Endothelial cell of umbilical vein (primary cell): Measurements from ENCODE around the gene GRIK3. TPM values are rescaled to one million over a fixed set of nuclear protein-coding genes. Genes with fewer than 3 reads are reported as not detected.

ENCODE experiments used
- BruUV-seq: library from RNA; stranded (reverse); fragments of 400-500 nt; replicated peaks from 2 replicates; lab custom pipeline; 2021; lab: Mats Ljungman, UMichigan
- CTCF ChIA-PET: fragments of 300-600, 350-600 bp; sonication (Branson Sonifier 250); formaldehyde crosslinking; loops from one replicate; lab custom pipeline; 2021; ENCODE audit warnings: antibody characterized with exemption, inconsistent platforms; lab: Charles Lee
- POLR2A ChIA-PET: fragments of 300-600, 350-600 bp; sonication (Branson Sonifier 250); formaldehyde crosslinking; loops from one replicate; lab custom pipeline; 2021; ENCODE audit warnings: antibody characterized with exemption, inconsistent platforms; lab: Charles Lee
- DNase-seq: peaks from one replicate; pipeline ENCODE4 v3.0.0-alpha.2; 2011; ENCODE audit warnings: low read depth, low spot score
- FAIRE-seq: peaks from 2 replicates; lab custom pipeline; 2011; peaks lifted over from hg19 to GRCh38; lab: Jason Lieb, UNC
- H2AFZ ChIP-seq: 2 replicates; pipeline ENCODE4 v1.6.0; 2012; ENCODE audit warnings: low read depth, low read length, control low read depth, inconsistent platforms
- H3K27ac ChIP-seq: 2 replicates; pipeline ENCODE4 v1.5.1; 2011; ENCODE audit warnings: low read depth, mild to moderate bottlenecking, control low read depth, low read length, moderate library complexity; ENCODE audit not compliant: insufficient read depth
- H3K27me3 ChIP-seq, 2 experiments: 2 replicates each; pipeline versions ENCODE4 v1.6.0 to v1.6.1; 2011; ENCODE audit warnings: low read length in 2 of 2, mixed read lengths in 1 of 2; ENCODE audit not compliant: control insufficient read depth in 2 of 2, insufficient read depth in 2 of 2
- H3K36me3 ChIP-seq, 2 experiments: 2 replicates in 1 of 2; 3 replicates in 1 of 2; pipeline ENCODE4 v1.5.1; 2011; ENCODE audit warnings: low read length in 2 of 2, mild to moderate bottlenecking in 1 of 2, moderate library complexity in 1 of 2; ENCODE audit not compliant: control insufficient read depth in 2 of 2, insufficient read depth in 2 of 2; ENCODE audit errors: extremely low read depth in 1 of 2
- H3K4me1 ChIP-seq: 3 replicates; pipeline ENCODE4 v1.5.1; 2011; ENCODE audit warnings: mild to moderate bottlenecking, low read length; ENCODE audit not compliant: control insufficient read depth, insufficient read depth; ENCODE audit errors: extremely low read depth
- H3K4me2 ChIP-seq: 2 replicates; pipeline ENCODE4 v1.6.1; 2011; ENCODE audit warnings: low read length, control low read depth, mixed read lengths; ENCODE audit not compliant: insufficient read depth
- H3K4me3 ChIP-seq, 3 experiments: fragments of 200-600 bp in 1 of 3; sonication (generic), shearing (Covaris generic) in 1 of 3; replicated peaks in 1 of 3; 2 replicates each; pipeline ENCODE4 v1.5.1; 2011 to 2016; ENCODE audit warnings: control low read depth in 3 of 3, low read length in 3 of 3, mild to moderate bottlenecking in 2 of 3, inconsistent platforms in 1 of 3, low read depth in 1 of 3, moderate library complexity in 1 of 3; ENCODE audit not compliant: insufficient read depth in 1 of 3
- H3K79me2 ChIP-seq: 2 replicates; pipeline ENCODE4 v1.6.0; 2012; ENCODE audit warnings: low read length, inconsistent platforms; ENCODE audit not compliant: control insufficient read depth, insufficient read depth
- H3K9ac ChIP-seq: replicated peaks from 2 replicates; pipeline ENCODE3; 2011; ENCODE audit warnings: low read length, control low read depth; ENCODE audit not compliant: insufficient read depth; ENCODE audit errors: extremely low read depth
- H3K9me1 ChIP-seq: replicated peaks from 3 replicates; pipeline ENCODE4 v1.6.0; 2011; ENCODE audit warnings: mild to moderate bottlenecking, low read length; ENCODE audit not compliant: control insufficient read depth, insufficient read depth; ENCODE audit errors: extremely low read depth
- H3K9me3 ChIP-seq: replicated peaks from 2 replicates; pipeline ENCODE4 v1.5.1; 2012; ENCODE audit warnings: low read length, inconsistent platforms; ENCODE audit not compliant: control insufficient read depth, insufficient read depth
- H4K20me1 ChIP-seq: replicated peaks from 2 replicates; pipeline ENCODE3; 2011; ENCODE audit warnings: mild to moderate bottlenecking, low read length; ENCODE audit not compliant: control insufficient read depth, insufficient read depth; ENCODE audit errors: extremely low read depth
- CTCF ChIP-seq, 2 donors: IDR thresholded peaks; 1 replicate in 1 of 2; 2 replicates in 1 of 2; pipeline ENCODE4 v1.5.1; 2011; ENCODE audit warnings: low read length in 2 of 2, mild to moderate bottlenecking in 2 of 2, moderate library complexity in 2 of 2, control low read depth in 1 of 2, inconsistent platforms in 1 of 2, low read depth in 1 of 2; ENCODE audit not compliant: insufficient read depth in 1 of 2; ENCODE audit errors: extremely low read depth in 1 of 2
- EZH2 ChIP-seq: IDR thresholded peaks from 2 replicates; pipeline ENCODE4 v1.6.1; 2012; ENCODE audit warnings: borderline replicate concordance, low read depth, mild to moderate bottlenecking, moderate library complexity, low read length, inconsistent platforms; ENCODE audit not compliant: severe bottlenecking
- FOS ChIP-seq: IDR thresholded peaks from 2 replicates; pipeline ENCODE4 v1.6.1; 2011; ENCODE audit warnings: mild to moderate bottlenecking, low read length, moderate library complexity, borderline replicate concordance; ENCODE audit not compliant: insufficient read depth
- GATA2 ChIP-seq: IDR thresholded peaks from 2 replicates; pipeline ENCODE4 v1.7.0; 2011; ENCODE audit warnings: low read depth, mild to moderate bottlenecking, moderate library complexity, mixed read lengths, low read length; ENCODE audit not compliant: insufficient read length, insufficient read depth
- JUN ChIP-seq: IDR thresholded peaks from 2 replicates; pipeline ENCODE4 v1.6.1; 2011; ENCODE audit warnings: borderline replicate concordance, low read depth; ENCODE audit not compliant: insufficient read length, insufficient read depth
- MAX ChIP-seq: IDR thresholded peaks from 2 replicates; pipeline ENCODE4 v1.6.1; 2011; ENCODE audit not compliant: insufficient read depth, insufficient read length
- MYC ChIP-seq: IDR thresholded peaks from one replicate; pipeline ENCODE4 v1.6.1; 2011; ENCODE audit warnings: mild to moderate bottlenecking, low read depth, low read length
- POLR2A ChIP-seq: IDR thresholded peaks from 2 replicates; pipeline ENCODE4 v1.6.1; 2012; ENCODE audit warnings: low read depth, mild to moderate bottlenecking, control low read depth, low read length
- POLR2AphosphoS5 ChIP-seq: IDR thresholded peaks from 2 replicates; pipeline ENCODE4 v1.6.1; 2012; ENCODE audit warnings: low read depth, mild to moderate bottlenecking, control low read depth, low read length, moderate library complexity; ENCODE audit not compliant: insufficient read depth
- dilution Hi-C: fragments of 300-500 bp; cut with MboI; formaldehyde crosslinking; loops from one replicate; pipeline ENCODE4 v1.15.0; 2019; ENCODE audit warnings: low sequenced_read_pairs; ENCODE audit not compliant: extremely low pct_ligation_motif_present
- intact Hi-C: fragments of 100-400 bp; cut with micrococcal nuclease; formaldehyde crosslinking; loops from one replicate; pipeline ENCODE4 v1.10.0; 2022
- polyA plus RNA-seq, 4 experiments: library from polyadenylated mRNA; depleted of rRNA in 3 of 4; stranded (reverse) in 3 of 4; unstranded in 1 of 4; fragments of >200 nt; gene quantifications; 2 replicates each; pipeline versions ENCODE4 v1.2.1 to v1.2.3, GENCODE V29; 2011 to 2012; ENCODE audit warnings: missing spikeins in 1 of 4
- total RNA-seq: library from RNA; stranded (reverse); gene quantifications from 2 replicates; pipeline ENCODE4 v1.2.3, GENCODE V29; 2021

The GRIK3 gene
- total and polyA plus RNA-seq, 2 donors (not counting 3 experiments of a cell fraction or from before 2014, with no cell fraction given), result not detected

GRCh38 chr1:37038227-37039093, 4.1 kb upstream of the GRIK3 start:
- TF ChIP-seq MAX (no peak), JUN (no peak), EZH2 (no peak), MYC (no peak), CTCF (IDR thresholded peaks at IDR 0.05; ENCODE audit: extremely low read depth in 1 of 2, insufficient read depth in 1 of 2, low read depth in 1 of 2, low read length in 2 of 2) (no peak), POLR2A (no peak), GATA2 (no peak), POLR2AphosphoS5 (no peak), FOS (no peak)
- Histone ChIP-seq H3K79me2 (no peaks in the 10 kb centered on the region), H3K4me2 (no peak overlapping the region), H2AFZ (no peak overlapping the region), H3K4me1 (no peaks in the 10 kb centered on the region), H3K36me3 (no peaks in the 10 kb centered on the region), H3K27me3 (peaks cover 37 to 40% of the 10 kb centered on the region in 2 experiments), H3K4me3 (no peak overlapping the region), H3K9me1 (no peaks in the 10 kb centered on the region), H3K9ac (no peak overlapping the region), H3K27ac (no peak overlapping the region), H3K9me3 (no peaks in the 10 kb centered on the region), H4K20me1 (no peaks in the 10 kb centered on the region)
- ChIA-PET CTCF (interaction anchor here (0.8 to 1.1 kb wide), 3 partner anchors 335 to 387 kb away, joined by 3 read pairs; no protein-coding TSS in a partner anchor), POLR2A (no interaction called here)
- no TSS peak for BruUV-seq
- dilution Hi-C loops, result no loop called here
- intact Hi-C loops, result loop anchor here (5.0 kb wide), 1 partner anchor 336 kb away; no protein-coding TSS in a partner anchor
- no peak for DNase-seq
- no peak for FAIRE-seq
